Thyroid gland (tissue), 4 donors: ENCODE measurements around the gene SYN1.

Experiments used
- CTCF ChIP-seq, 6 experiments: fragments of 200-600 bp in 3 of 6; fragments of 450-650 bp in 3 of 6; sonication (generic) in 3 of 6; IDR thresholded peaks; one replicate each; pipeline ENCODE4 v1.5.1; 2016 to 2019; ENCODE audit warnings: antibody characterized with exemption in 6 of 6, mild to moderate bottlenecking in 2 of 6, inconsistent platforms in 1 of 6, moderate library complexity in 1 of 6
- POLR2A ChIP-seq, 2 donors: fragments of 450-650 bp; IDR thresholded peaks; one replicate each; pipeline ENCODE4 v1.6.1; 2017; ENCODE audit warnings: antibody characterized with exemption in 2 of 2, mild to moderate bottlenecking in 2 of 2, moderate library complexity in 1 of 2

DNA sequence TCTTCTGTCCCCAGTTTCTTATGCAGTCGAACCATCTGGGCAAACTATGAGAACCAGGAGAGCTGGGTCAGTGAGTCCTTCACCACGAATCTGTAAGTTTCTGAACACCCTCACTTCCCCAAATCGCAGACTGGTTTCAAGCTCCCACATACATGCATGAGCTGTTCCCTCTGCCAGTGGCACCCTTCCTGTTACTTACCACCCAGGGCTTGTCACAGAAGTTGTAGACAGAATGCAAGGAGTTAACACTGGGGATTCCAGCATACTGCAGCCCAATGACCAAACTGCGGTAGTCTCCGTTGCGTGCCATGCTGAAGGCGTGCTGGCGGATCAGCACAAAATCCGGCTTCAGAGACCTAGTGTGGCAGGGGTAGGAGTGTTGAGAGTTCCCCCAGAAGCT lies 14.6 kb downstream of the SYN1 start:
- TF ChIP-seq CTCF (IDR thresholded peaks at IDR 0.05) (no peak), POLR2A (IDR thresholded peaks at IDR 0.05) (no peak)
